ENCODE measurements around the gene CORT. TPM values are rescaled to one million over a fixed set of nuclear protein-coding genes. Genes with fewer than 3 reads are reported as not detected.
"Not testable (repeated sequence)": the region's sequence is repeated elsewhere in the genome, so short reads cannot be mapped to it uniquely, and the experiment has no call there.

The CORT gene
- total RNA-seq, 2 experiments from 2014 or later: 0.66 TPM; not detected in 1

GRCh38 chr1:10424651-10425050 is 25.2 kb upstream of the CORT start:
- Histone ChIP-seq H2AFZ (ENCODE audit: low read length) (no peak overlapping the region), H4K20me1 (ENCODE audit: insufficient read depth, low read length) (no peaks in the 10 kb centered on the region), H3K4me2 (ENCODE audit: low read length) (no peak overlapping the region), H3K4me1 (ENCODE audit: insufficient read depth, low read length, poor library complexity, severe bottlenecking) (peaks cover 2% of the 10 kb centered on the region), H3K36me3 (ENCODE audit: insufficient read depth, low read length) (peaks cover 16% of the 10 kb centered on the region), H3K9me2 (ENCODE audit: insufficient read depth, low read length) (no peaks in the 10 kb centered on the region), H3K79me2 (ENCODE audit: insufficient read depth, low read depth, low read length) (no peaks in the 10 kb centered on the region), H3K27ac (ENCODE audit: low read depth, low read length, poor library complexity, severe bottlenecking) (no peak overlapping the region), H3K9me3 (ENCODE audit: low read length) (no peaks in the 10 kb centered on the region), H3K4me3 (ENCODE audit: low read depth, low read length, poor library complexity, severe bottlenecking) (no peak overlapping the region)
- POLR2A ChIA-PET: no interaction called here
- intact Hi-C loops (cut with micrococcal nuclease; ENCODE audit: unreplicated experiment): no loop called here
- no TSS peak for BruUV-seq (replicated peaks)
- CTCF ChIA-PET (ENCODE audit: unreplicated experiment): no interaction called here
- DNase-seq (ENCODE audit: low spot score): no peak
- no peak for TF ChIP-seq EZH2phosphoT487 (IDR thresholded peaks at IDR 0.05; ENCODE audit: borderline replicate concordance, low read depth, low read length)
- TF ChIP-seq, protein P1, sequence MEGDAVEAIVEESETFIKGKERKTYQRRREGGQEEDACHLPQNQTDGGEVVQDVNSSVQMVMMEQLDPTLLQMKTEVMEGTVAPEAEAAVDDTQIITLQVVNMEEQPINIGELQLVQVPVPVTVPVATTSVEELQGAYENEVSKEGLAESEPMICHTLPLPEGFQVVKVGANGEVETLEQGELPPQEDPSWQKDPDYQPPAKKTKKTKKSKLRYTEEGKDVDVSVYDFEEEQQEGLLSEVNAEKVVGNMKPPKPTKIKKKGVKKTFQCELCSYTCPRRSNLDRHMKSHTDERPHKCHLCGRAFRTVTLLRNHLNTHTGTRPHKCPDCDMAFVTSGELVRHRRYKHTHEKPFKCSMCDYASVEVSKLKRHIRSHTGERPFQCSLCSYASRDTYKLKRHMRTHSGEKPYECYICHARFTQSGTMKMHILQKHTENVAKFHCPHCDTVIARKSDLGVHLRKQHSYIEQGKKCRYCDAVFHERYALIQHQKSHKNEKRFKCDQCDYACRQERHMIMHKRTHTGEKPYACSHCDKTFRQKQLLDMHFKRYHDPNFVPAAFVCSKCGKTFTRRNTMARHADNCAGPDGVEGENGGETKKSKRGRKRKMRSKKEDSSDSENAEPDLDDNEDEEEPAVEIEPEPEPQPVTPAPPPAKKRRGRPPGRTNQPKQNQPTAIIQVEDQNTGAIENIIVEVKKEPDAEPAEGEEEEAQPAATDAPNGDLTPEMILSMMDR (conservative IDR thresholded peaks at IDR 0.05; ENCODE audit: low read length): no peak

DNA sequence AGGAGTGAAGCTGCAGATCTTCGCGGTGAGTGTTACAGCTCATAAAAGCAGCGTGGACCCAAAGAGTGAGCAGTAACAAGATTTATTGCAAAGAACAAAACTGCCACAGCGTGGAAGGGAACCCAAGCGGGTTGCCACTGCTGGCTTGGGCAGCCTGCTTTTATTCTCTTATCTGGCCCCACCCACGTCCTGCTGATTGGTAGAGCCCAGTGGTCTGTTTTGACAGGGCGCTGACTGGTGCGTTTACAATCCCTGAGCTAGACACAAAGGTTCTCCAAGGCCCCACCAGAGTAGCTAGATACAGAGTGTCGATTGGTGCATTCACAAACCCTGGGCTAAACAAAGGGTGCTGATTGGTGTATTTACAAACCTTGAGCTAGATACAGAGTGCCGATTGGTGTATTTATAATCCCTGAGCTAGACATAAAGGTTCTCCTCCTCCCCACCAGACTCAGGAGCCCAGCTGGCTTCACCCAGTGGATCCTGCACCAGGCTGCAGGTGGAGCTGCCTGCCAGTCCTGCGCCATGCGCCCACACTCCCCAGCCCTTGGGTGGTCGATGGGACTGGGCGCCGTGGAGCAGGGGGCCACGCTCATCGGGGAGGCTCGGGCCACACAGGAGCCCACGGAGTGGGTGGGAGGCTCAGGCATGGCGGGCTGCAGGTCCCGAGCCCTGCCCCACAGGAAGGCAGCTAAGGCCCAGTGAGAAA is 23.9 kb upstream of the CORT start:
- H3K4me2 ChIP-seq (ENCODE audit: low read length); H3K9me3 ChIP-seq (ENCODE audit: low read length); BruUV-seq (replicated peaks); H3K4me3 ChIP-seq (ENCODE audit: low read depth, low read length, poor library complexity, severe bottlenecking); H4K20me1 ChIP-seq (ENCODE audit: insufficient read depth, low read length); H2AFZ ChIP-seq (ENCODE audit: low read length); H3K4me1 ChIP-seq (ENCODE audit: insufficient read depth, low read length, poor library complexity, severe bottlenecking); H3K36me3 ChIP-seq (ENCODE audit: insufficient read depth, low read length); intact Hi-C loops (cut with micrococcal nuclease; ENCODE audit: unreplicated experiment); H3K79me2 ChIP-seq (ENCODE audit: insufficient read depth, low read depth, low read length); H3K9me2 ChIP-seq (ENCODE audit: insufficient read depth, low read length); CTCF ChIA-PET (ENCODE audit: unreplicated experiment); DNase-seq (ENCODE audit: low spot score); H3K27ac ChIP-seq (ENCODE audit: low read depth, low read length, poor library complexity, severe bottlenecking): not testable (repeated sequence)
- POLR2A ChIA-PET: interaction anchor here (0.6 to 0.9 kb wide), 2 partner anchors 39 to 68 kb away, joined by 3 read pairs; no protein-coding TSS in a partner anchor

- POLR2A ChIA-PET; DNase-seq (ENCODE audit: low spot score); H2AFZ ChIP-seq (ENCODE audit: low read length); BruUV-seq (replicated peaks); H3K36me3 ChIP-seq (ENCODE audit: insufficient read depth, low read length); CTCF ChIA-PET (ENCODE audit: unreplicated experiment); intact Hi-C loops (cut with micrococcal nuclease; ENCODE audit: unreplicated experiment); H3K27ac ChIP-seq (ENCODE audit: low read depth, low read length, poor library complexity, severe bottlenecking); H3K4me2 ChIP-seq (ENCODE audit: low read length); H3K4me3 ChIP-seq (ENCODE audit: low read depth, low read length, poor library complexity, severe bottlenecking); H3K9me2 ChIP-seq (ENCODE audit: insufficient read depth, low read length); H4K20me1 ChIP-seq (ENCODE audit: insufficient read depth, low read length); H3K9me3 ChIP-seq (ENCODE audit: low read length); H3K79me2 ChIP-seq (ENCODE audit: insufficient read depth, low read depth, low read length): not testable (repeated sequence)
- H3K4me1 ChIP-seq (ENCODE audit: insufficient read depth, low read length, poor library complexity, severe bottlenecking): peaks cover 11% of the 10 kb centered on the region
These were observed 23.3 kb upstream of the CORT start for GRCh38 chr1:10426535-10426848.

Measured in OCI-LY7 (cell line).